GM19463 (cell line): Measurements from ENCODE around the gene WSCD1.

ENCODE experiments used
- ATAC-seq: cut with Tn5 transposase; IDR thresholded peaks from one replicate; pipeline ENCODE4 v1.9.1; 2021; ENCODE audit warnings: mild to moderate bottlenecking, moderate library complexity; ENCODE audit not compliant: unreplicated experiment

The WSCD1 gene

GRCh38 chr17:6059406-6059805, 10.8 kb upstream of the WSCD1 start:
- no peak for ATAC-seq

- ATAC-seq: no peak
These were observed 8.9 kb upstream of the WSCD1 start for GRCh38 chr17:6061290-6061689.

- no peak for ATAC-seq
These were observed 5.3 kb upstream of the WSCD1 start for GRCh38 chr17:6064868-6065267.

- ATAC-seq: no peak
These were observed 4.8 kb upstream of the WSCD1 start for GRCh38 chr17:6065351-6065750.

GRCh38 chr17:6066183-6066948, 3.8 kb upstream of the WSCD1 start:
- ATAC-seq: no peak

GRCh38 chr17:6067060-6067459, 3.1 kb upstream of the WSCD1 start:
- ATAC-seq: no peak

GRCh38 chr17:6070430-6070912, 292 bp downstream of the WSCD1 start:
- ATAC-seq: no peak

GRCh38 chr17:6070913-6071511, 833 bp downstream of the WSCD1 start:
- no peak for ATAC-seq

- ATAC-seq: no peak
These were observed 1.4 kb downstream of the WSCD1 start for GRCh38 chr17:6071528-6072065.

GRCh38 chr17:6072157-6072556, 2.0 kb downstream of the WSCD1 start:
- no peak for ATAC-seq

- no peak for ATAC-seq
These were observed 2.4 kb downstream of the WSCD1 start for GRCh38 chr17:6072611-6073010.

GRCh38 chr17:6073620-6074019, 3.4 kb downstream of the WSCD1 start:
- ATAC-seq: no peak

- no peak for ATAC-seq
These were observed 4.9 kb downstream of the WSCD1 start for GRCh38 chr17:6075050-6075449.

- ATAC-seq: no peak
These were observed 5.7 kb downstream of the WSCD1 start for GRCh38 chr17:6075845-6076244.

- no peak for ATAC-seq
These were observed 7.6 kb downstream of the WSCD1 start for GRCh38 chr17:6077752-6078151.

GRCh38 chr17:6078458-6078871, 8.3 kb downstream of the WSCD1 start:
- no peak for ATAC-seq

- ATAC-seq: no peak
These were observed 9.1 kb downstream of the WSCD1 start for GRCh38 chr17:6079155-6079888.

- no peak for ATAC-seq
These were observed 9.8 kb downstream of the WSCD1 start for GRCh38 chr17:6079960-6080359.

- no peak for ATAC-seq
These were observed 10.7 kb downstream of the WSCD1 start for GRCh38 chr17:6080711-6081430.

- no peak for ATAC-seq
These were observed 12.2 kb downstream of the WSCD1 start for GRCh38 chr17:6082335-6082734.
